ENCODE measurements around the gene STPG4.
A peak's percentile ranks its signal among the peaks of the same experiment; 100 is the strongest.

GRCh38 chr2:47174733-47175361 is 19.7 kb upstream of the STPG4 start:
- TF ChIP-seq CTCF (IDR thresholded peaks at IDR 0.05) (no peak), POLR2A (IDR thresholded peaks at IDR 0.05) (peak; percentile 43)

Data from transverse colon (tissue), 3 donors.